DOHH2 (cell line): ENCODE measurements around the gene DPP4.

Experiments
- H3F3A ChIP-seq: fragments of 200-600 bp; sonication (generic), shearing (Covaris generic); 2 replicates; pipeline ENCODE4 v1.6.0; 2016; ENCODE audit warnings: antibody characterized with exemption, mild to moderate bottlenecking; ENCODE audit not compliant: control insufficient read depth, insufficient read depth
- H3K27ac ChIP-seq: fragments of 200-600 bp; sonication (generic); 2 replicates; pipeline ENCODE4 v1.5.1; 2014; ENCODE audit warnings: low read depth, mild to moderate bottlenecking, low read length, moderate library complexity
- H3K27me3 ChIP-seq: fragments of 200-600 bp; sonication (generic); 2 replicates; pipeline ENCODE4 v1.6.1; 2014; ENCODE audit warnings: mild to moderate bottlenecking, low read length, mixed read lengths; ENCODE audit not compliant: control insufficient read depth
- H3K36me3 ChIP-seq: fragments of 200-600 bp; sonication (generic); 2 replicates; pipeline ENCODE4 v1.6.1; 2014; ENCODE audit warnings: mild to moderate bottlenecking, low read length, moderate library complexity, mixed read lengths; ENCODE audit not compliant: control insufficient read depth
- H3K4me1 ChIP-seq: fragments of 200-600 bp; sonication (generic); 2 replicates; pipeline ENCODE4 v1.6.1; 2014; ENCODE audit warnings: mild to moderate bottlenecking, low read length, mixed read lengths; ENCODE audit not compliant: control insufficient read depth
- H3K4me2 ChIP-seq: fragments of 200-600 bp; sonication (generic); 2 replicates; pipeline ENCODE4 v1.6.0; 2014; ENCODE audit warnings: mild to moderate bottlenecking, low read length, moderate library complexity
- H3K4me3 ChIP-seq: fragments of 200-600 bp; sonication (generic); 2 replicates; pipeline ENCODE4 v1.5.1; 2014; ENCODE audit warnings: mild to moderate bottlenecking, low read length, mixed read lengths
- H3K79me2 ChIP-seq: fragments of 200-600 bp; sonication (generic); 2 replicates; pipeline ENCODE4 v1.6.1; 2014; ENCODE audit warnings: mild to moderate bottlenecking, low read length, mixed read lengths; ENCODE audit not compliant: control insufficient read depth
- H3K9me2 ChIP-seq: fragments of 200-600 bp; sonication (generic); replicated peaks from 2 replicates; pipeline ENCODE4 v1.6.1; 2014; ENCODE audit warnings: mild to moderate bottlenecking, low read length, mixed read lengths; ENCODE audit not compliant: control insufficient read depth
- H3K9me3 ChIP-seq: fragments of 200-600 bp; sonication (generic); 2 replicates; pipeline ENCODE4 v1.6.1; 2014; ENCODE audit warnings: antibody characterized with exemption, low read length, mixed read lengths; ENCODE audit not compliant: control insufficient read depth, insufficient read depth
- H4K20me1 ChIP-seq: fragments of 200-600 bp; sonication (generic); 2 replicates; pipeline ENCODE4 v1.6.0; 2014; ENCODE audit warnings: low read depth, mild to moderate bottlenecking, antibody characterized with exemption, low read length, moderate library complexity; ENCODE audit not compliant: control insufficient read depth, insufficient read depth
- CTCF ChIP-seq: fragments of 200-600 bp; sonication (generic); IDR thresholded peaks from one replicate; pipeline ENCODE4 v1.5.1; 2014; ENCODE audit warnings: antibody characterized with exemption, mild to moderate bottlenecking, low read depth, low read length; ENCODE audit not compliant: poor library complexity, severe bottlenecking
- EZH2phosphoT487 ChIP-seq: fragments of 200-600 bp; sonication (generic); IDR thresholded peaks from 2 replicates; pipeline ENCODE4 v1.6.1; 2017; ENCODE audit warnings: borderline replicate concordance, mild to moderate bottlenecking, antibody characterized with exemption, low read length, moderate library complexity, mixed read lengths

DPP4 gene

GRCh38 chr2:161975062-161975812 lies 98.8 kb downstream of the DPP4 start:
- Histone ChIP-seq H3K36me3 (no peaks in the 10 kb centered on the region), H3K79me2 (no peaks in the 10 kb centered on the region), H3F3A (no peaks in the 10 kb centered on the region), H4K20me1 (no peaks in the 10 kb centered on the region), H3K9me3 (no peaks in the 10 kb centered on the region), H3K27me3 (peaks cover 6% of the 10 kb centered on the region; the same call in 1 of the 2 replicates), H3K9me2 (no peaks in the 10 kb centered on the region; the same call in 1 of the 2 replicates), H3K27ac (no peak overlapping the region), H3K4me3 (no peak overlapping the region), H3K4me2 (no peak overlapping the region), H3K4me1 (no peaks in the 10 kb centered on the region)
- no peak for TF ChIP-seq EZH2phosphoT487
- TF ChIP-seq CTCF: no peak

- Histone ChIP-seq H3K9me3 (no peaks in the 10 kb centered on the region), H3K4me3 (no peak overlapping the region), H3K4me1 (no peaks in the 10 kb centered on the region), H3K36me3 (no peaks in the 10 kb centered on the region), H3K9me2 (no peaks in the 10 kb centered on the region; the same call in 1 of the 2 replicates), H4K20me1 (no peaks in the 10 kb centered on the region), H3K4me2 (no peak overlapping the region), H3K27ac (no peak overlapping the region), H3F3A (no peaks in the 10 kb centered on the region), H3K27me3 (peaks cover 6% of the 10 kb centered on the region; the same call in 1 of the 2 replicates), H3K79me2 (no peaks in the 10 kb centered on the region)
- TF ChIP-seq EZH2phosphoT487: no peak
- TF ChIP-seq CTCF: no peak
Observed at GRCh38 chr2:161974461-161974860, 99.6 kb downstream of the DPP4 start.

GRCh38 chr2:161972866-161973265 lies 101.1 kb downstream of the DPP4 start:
- Histone ChIP-seq H3K27me3 (peaks cover 6% of the 10 kb centered on the region; the same call in 1 of the 2 replicates), H3K27ac (no peak overlapping the region), H3K4me3 (no peak overlapping the region), H3K4me1 (no peaks in the 10 kb centered on the region), H3K9me3 (no peaks in the 10 kb centered on the region), H3K4me2 (no peak overlapping the region), H3F3A (no peaks in the 10 kb centered on the region), H3K9me2 (no peaks in the 10 kb centered on the region; the same call in 1 of the 2 replicates), H3K36me3 (no peaks in the 10 kb centered on the region), H3K79me2 (no peaks in the 10 kb centered on the region), H4K20me1 (no peaks in the 10 kb centered on the region)
- TF ChIP-seq CTCF: no peak
- TF ChIP-seq EZH2phosphoT487: no peak
